ENCODE data around the gene THYN1.
A peak's percentile ranks its signal among the peaks of the same experiment; 100 is the strongest.
"Not testable (repeated sequence)": the region's sequence is repeated elsewhere in the genome, so short reads cannot be mapped to it uniquely, and the experiment has no call there.

Gene THYN1

DNA sequence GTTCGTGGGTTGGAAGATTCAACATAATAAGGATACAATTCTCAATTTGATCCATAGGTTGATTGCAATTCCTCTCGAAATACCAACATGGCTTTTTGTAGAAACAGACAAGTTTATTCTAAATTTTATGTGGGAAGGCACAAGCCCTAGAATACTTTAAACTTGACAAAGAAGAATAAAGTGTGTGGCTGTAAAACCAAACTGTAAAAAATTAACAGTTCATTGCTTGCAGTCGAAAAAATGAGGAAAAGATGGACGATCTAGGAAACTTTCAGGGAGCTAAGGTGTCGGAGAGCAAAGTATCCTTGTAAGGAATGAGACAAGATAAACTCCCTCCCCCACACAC, 22.0 kb upstream of the THYN1 start:
- DNase-seq = no peak

DNA sequence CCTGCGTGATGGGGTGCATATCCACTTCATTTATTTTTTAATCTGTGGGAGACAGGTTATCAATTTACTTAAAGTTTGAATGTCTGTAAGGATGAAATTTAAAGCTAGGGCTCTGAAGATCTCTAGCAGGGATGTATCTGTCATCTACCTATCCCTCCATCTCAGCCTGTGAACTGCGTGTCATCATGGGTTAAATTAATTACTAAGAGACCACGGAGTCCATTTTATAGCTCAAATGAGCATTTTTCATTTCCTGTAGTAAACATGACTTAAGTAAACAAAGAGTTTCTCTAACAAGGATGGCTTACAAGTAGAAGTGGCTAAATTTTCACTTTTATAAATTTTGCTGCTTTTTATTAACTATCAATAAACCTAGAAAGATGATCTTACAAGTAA, 20.2 kb upstream of the THYN1 start:
- DNase-seq = no peak

DNA sequence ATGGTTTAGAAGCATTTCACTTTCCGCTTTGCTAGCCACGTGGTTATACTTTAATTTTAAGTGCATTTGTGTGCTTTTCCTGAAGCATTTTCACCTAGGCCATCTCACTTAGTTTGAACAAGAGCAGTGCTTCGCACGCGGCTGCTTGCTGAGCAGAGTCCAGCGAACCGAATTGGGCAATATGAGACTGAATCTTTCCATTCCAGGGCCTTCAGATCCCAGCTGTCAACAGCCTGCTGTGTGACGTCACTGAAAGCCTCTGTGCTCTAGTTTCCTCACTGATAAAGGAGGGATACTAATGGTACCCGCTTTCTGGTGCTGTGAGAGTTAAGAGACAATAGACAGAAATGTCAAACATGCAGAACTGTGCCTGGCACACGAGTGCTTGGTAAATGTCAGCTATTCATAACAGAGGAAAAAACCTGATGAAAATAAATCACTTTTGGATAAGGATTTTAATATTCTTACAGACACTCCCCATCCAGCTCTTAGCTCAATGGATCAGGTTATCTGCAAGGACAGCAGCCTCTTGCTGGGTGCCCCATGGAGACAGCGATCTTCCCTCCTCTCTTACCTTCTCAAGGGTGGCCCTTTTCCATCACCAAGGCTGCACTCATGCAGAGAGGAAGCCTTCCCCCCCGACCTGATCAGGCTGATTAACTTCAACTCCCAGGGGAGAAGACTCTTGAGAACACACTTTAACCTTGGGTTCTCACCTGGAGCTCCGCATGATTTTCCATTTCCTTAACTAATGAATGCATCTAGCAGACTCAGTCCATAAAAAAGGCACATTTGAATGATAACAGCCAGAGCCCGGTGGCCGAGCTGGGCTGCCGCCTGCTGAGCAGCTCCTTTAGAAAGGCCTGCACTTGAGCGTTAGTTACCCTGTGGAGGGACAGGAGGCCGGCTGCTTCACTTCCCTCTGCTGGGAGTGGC, 19.5 kb upstream of the THYN1 start:
- peak; percentile 14 for DNase-seq

DNA sequence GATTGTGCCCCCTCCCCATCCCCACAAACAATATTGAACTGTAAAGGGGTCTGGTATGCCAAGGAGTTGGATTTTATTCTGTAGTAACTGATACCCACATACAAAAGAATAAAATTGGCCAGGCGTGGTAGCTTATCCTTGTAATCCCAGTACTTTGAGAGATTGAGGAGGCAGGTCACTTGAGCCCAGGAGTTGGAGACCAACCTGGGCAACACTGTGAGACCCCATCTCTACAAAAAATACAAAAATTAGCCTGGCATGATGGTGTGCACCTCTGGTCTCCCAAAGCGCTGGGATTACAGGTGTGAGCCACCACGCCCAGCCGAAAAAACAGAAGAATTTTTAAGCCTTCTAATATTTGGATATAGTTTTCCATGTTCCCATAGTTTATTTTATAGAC, 18.8 kb upstream of the THYN1 start:
- DNase-seq = no peak

DNA sequence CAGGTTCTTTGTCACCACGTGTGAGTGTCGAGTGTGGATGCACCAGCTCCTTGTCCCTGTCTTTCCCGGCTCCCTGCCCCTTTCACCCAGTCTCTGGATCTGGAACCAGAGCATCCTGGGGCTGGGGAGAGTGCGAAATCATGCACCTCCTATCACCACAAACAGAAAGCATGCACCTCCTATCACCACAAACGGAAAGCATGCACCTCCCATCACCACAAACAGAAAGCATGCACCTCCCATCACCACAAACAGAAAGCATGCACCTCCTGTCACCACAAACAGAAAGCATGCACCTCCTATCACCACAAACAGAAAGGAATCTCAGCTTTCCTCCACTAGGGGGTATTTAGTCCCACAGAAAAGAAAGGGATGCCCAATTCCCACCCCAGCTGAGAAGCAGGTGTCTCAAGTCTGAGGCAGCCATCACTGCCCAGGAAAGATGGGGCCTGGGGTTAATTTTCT, 17.1 kb upstream of the THYN1 start:
- no peak for DNase-seq

DNA sequence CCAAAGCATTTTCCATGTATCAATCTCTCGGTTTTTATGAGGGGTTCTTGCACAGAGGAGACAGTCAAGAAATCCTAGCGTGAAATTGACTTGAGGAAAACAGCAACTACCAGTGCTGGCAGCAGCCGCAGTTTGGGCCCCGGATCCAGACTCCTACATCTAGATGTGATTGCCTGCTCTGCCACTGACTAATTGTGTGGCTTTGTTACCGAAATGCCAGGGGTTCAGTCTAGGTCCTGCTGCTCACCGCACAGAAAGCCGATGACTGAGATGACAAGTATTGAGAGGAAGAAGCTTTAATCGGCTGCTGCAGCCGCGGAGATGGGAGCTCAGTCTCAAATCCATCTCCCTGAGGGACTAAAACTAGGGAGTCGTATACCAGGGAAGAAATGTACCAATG, 14.8 kb upstream of the THYN1 start:
- no peak for DNase-seq

DNA sequence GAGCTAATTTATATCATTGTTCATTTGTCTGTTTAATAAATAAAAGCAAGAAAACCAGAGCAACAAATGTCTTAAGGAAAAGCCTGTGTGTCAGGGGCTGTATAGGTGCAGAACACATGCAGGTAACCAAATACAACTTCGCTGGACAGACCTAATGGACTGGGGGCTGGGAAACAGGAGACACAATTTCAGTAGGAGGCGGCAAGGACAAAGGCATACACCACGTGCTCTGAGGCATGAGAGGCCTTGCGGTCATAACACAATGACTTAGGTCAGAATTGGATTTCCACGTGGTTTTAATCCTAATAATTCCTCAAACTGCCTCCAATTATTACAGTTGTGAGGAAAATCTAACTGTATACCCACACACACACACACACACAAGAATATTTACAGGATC, 14.3 kb upstream of the THYN1 start:
- no peak for DNase-seq

DNA sequence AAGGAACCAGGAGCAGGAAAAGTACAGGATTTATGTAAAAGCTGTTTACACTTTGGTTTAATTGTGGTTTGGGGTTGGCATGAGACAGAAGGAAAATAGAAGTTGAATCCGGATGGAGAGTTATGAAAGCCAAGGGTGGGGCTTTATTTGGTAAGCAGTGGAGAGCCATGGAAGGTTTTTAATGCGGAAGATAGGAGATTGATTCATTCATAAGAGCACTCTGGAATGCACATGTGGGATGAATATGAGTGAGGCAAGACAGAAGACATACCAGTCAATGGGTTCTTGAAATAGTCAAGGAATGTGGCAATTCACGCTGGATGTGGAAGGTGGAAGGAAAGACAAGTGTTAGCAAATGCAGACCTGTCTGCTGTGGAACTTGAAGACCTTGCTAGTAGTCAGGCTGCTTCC, 13.7 kb upstream of the THYN1 start:
- DNase-seq = peak; percentile 76

DNA sequence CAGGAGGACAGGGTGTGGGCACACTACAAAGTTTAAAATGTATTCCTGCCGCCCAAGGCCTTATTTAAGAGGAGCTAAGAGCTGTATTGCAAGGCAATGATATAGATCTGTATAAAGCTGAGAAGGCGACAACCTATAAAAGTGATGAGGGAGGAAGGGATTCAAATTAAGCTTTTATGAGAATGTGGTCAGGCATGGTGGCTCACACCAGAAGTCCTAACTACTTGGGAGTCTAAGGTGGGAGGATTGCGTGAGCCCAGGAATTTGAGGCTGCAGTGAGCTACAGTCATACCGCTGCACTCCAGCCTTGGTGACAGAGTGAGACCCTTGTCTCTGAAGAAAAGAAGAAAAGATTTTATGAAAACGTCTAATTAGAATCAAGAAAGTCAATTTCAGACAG, 13.3 kb upstream of the THYN1 start:
- DNase-seq = no peak

DNA sequence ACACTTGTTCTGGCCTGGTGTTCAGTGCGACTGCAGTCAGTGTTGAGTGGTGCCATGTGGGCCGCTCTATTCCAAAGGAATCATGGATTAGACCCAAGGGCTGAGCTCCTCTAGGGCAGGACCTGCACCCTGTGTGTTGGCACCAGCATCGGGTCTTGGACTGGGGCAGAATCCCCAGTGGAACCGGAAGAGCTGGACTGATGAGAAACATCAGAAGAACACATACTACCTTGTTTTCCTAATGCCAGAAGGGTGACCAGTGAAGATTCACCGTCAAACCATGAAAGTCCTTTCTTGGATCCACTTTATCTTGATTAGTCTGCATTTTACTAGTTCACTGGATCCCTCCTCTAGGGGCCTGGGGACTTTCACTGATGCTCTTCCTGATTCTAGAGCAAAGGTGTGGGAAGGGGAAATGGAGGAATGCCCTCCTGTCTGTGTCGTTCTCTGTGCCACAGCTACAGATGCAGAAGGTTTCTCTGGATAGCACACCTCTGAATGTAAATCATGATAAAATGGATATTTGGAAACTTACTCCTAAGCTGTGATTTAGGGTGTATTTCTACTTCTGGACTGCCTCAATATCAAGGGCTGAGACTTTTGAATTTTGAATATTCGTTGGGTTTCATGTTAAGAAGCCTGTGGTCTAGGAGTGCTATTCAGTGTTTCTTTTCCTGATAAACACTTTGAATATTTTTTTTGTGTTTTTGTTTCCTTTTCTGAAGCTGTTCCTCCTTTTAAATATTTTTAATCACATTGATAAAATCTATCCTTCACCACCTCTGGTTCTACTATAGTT, 12.0 kb upstream of the THYN1 start:
- no peak for DNase-seq

DNA sequence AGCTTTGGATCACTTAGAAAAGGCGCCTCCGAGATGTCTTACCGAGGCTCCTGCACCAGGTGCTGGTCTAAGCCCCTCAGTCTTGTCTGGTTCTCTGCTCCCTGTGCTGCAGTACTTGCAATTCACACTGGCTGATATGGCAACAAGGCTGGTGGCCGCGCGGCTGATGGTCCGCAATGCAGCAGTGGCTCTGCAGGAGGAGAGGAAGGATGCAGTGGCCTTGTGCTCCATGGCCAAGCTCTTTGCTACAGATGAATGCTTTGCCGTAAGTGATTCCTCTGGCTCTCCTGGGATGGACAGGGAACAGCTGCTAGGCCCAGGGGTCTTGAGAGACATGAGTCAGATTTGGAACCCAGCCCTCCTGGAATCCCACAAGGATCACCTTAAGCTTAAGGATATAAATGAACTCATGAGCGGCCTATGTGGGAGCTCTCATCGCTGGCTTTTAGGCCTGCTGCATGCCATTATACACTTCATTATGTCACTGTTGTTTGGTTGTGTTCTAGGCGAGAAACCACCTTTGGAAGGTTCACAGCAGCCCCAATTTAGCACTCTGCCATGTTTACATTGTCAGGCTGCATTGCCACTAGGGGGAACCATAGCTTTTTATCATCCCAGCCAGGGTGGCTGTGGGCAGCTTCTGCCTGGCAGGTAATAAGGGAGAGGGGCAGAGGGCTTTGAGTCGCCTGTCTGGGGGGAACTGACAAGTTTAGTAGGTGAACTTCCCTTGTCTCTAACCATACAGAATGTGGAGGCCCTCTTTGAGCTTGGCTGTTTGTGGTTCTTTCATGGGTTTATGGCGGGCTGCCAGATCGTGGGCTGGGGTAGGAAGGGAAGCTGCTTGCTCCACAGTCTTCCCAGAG, 8.7 kb upstream of the THYN1 start:
- peak; percentile 14 for DNase-seq

DNA sequence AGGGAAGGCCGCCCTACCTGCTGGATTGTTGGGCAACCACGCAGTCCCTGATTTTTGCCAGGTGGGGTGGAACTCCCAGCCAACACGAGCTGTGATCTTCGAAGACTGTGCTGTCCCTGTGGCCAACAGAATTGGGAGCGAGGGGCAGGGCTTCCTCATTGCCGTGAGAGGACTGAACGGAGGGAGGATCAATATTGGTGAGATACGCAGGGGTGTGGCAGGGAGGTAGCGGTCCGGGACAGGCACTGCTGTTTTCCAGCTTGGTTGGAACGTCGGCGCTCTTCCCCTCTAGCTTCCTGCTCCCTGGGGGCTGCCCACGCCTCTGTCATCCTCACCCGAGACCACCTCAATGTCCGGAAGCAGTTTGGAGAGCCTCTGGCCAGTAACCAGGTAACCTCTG, 7.8 kb upstream of the THYN1 start:
- DNase-seq = no peak

DNA sequence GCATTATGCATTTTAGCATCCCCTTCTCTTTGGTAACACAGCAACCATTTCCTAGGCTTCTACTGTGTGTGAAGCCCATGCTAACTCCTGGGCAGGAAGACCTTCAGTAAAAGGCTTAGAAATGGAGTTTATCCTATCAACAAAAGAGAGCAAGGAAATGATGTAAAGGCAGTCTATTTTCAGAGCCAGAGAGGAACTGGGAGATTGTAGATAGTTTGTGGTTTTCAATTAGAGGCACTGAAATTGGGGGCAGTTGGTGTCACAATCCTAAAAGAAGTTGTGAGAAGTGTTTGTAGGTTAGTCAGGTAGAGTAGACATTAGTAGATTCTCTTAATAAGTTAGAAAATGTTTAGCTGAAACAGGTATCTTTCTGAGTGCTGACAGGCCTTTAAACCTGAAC, 7.4 kb upstream of the THYN1 start:
- no peak for DNase-seq

DNA sequence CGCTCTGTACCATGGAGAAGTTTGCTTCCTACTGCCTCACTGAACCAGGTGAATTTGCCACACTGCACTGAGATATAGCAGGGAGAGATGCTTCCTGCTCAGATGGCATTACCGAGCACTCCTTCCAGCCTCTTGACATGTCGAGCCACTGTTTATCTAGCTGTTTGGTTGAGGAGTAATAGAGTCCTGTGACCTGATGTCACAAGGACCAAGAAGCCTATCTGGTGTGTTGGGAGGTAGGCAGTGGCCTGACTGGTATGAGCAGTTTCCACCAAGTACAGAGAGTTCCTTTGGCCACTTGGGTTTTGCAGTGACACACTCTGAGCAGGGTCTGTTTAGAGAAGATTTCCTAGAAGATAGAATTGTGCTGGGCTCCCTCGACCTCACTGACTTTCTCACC, 5.4 kb upstream of the THYN1 start:
- DNase-seq = no peak

DNA sequence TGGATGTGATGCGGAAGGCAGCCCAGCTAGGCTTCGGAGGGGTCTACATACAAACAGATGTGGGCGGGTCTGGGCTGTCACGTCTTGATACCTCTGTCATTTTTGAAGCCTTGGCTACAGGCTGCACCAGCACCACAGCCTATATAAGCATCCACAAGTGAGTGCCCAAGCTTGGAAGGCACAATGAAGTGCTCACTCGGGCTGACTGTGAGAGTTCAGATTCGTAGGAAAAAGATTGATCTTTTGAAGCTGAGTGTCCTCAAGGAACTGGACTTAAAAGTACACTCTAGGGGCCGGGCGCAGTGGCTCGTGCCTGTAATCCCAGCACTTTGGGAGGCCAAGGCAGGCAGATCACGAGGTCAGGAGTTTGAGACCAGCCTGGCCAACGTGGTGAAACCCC, 3.9 kb upstream of the THYN1 start:
- DNase-seq = no peak

DNA sequence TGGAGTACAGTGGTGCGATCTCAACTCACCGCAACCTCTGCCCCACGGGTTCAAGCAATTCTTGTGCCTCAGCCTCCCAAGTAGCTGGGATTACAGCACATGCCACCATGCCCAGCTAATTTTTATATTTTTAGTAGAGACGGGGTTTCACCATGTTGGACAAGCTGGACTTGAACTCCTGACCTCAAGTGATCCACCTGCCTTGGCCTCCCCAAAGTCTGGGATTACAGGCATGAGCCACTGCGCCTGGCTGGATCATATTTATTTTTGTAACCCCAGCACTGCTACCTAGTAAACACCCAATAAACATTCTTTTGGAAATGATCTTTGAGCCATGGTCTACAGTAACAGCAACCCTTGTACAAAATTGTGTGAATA, 2.0 kb upstream of the THYN1 start:
- not testable (repeated sequence) for DNase-seq

DNA sequence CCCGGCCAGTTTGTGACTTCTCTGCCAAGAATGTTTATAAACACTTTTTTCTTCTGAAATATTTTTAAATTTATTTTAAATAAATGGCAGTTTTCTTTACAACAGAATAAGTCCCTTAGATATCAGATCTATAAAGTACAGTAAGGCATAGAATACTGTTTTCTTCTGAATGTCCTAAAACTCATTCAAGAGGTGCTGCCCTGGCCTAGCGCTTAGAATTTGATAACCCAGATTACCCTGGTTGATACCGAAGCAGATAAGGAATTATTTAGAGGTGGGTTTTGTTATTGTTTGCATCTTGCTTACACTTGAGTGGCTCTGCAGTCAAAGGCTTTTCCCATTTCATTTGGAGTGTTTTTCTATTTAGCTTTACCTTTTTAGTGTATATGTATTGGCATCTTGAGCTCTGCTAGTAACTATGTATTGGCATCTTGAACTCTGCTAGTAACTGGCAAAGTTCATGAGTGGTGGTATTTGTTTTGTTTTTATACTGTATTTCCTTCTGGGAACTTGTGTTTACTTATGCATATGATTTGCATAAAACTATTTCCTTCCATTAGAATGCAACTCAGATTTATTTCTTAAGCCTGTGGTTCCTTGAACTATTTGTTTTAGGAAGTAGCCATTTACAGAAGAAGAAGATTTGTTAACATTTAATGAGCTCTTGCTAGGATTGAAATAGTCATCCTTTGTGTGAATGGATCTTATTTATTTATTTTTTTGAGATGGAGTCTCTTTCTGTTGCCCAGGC, 1.5 kb upstream of the THYN1 start:
- no peak for DNase-seq

DNA sequence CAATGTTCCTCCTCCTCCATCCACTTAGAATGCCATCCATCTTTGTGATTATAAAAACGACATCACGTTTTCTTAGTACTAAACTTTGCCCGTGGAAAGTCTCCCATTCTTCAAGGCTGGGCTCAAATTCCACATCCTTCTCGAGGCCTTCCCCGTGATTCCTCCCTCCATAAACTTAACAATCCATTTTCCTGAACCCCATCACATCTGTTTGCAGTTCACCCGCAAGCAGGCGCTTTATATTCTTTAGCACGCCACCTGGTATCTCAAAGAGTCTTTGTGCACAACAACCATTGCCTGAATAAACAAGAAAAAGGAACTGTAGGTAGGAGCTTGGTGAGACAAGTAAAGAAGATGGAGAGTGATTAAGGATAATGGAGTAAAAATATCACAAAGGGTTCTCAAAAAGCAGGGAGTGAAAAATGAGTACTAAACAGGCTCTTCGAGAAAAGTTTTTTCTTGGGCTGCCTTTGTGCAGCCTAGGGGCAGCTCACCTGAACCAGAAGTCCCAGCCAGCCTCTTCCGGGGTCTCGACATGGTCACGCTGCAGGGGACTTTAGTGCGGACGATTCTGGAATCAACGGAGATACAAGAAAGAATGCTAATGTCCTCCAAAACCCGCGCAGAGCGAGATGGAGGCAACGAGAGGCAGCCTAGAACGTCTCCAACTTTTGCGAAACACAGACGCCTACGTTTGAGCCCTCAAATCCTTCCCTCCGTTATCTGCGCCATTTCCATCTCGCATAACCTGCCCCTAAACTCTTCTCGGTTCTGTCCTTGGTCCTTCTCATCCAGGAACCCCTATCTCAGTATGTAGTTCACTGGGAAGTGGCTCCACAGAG, 585 bp downstream of the THYN1 start:
- DNase-seq = no peak

DNA sequence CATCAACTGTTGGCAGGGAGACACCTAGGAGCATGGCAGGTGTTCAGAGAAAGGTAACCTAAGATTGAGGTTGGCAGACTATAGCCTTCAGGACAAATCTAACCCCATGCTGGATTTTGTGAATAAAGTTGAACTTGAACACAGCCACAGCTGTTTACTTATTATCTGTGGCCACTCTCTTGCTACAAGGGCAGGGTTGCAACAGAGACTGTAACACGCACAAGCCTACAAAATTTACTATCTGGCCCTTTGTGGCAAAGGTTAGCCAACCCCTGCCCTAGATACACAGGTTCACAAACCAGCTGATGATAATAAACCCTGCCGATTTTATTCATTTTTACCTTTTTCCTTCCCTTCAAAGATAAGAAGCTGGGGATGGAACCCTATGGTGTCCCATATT, 2.5 kb downstream of the THYN1 start:
- DNase-seq = no peak

DNA sequence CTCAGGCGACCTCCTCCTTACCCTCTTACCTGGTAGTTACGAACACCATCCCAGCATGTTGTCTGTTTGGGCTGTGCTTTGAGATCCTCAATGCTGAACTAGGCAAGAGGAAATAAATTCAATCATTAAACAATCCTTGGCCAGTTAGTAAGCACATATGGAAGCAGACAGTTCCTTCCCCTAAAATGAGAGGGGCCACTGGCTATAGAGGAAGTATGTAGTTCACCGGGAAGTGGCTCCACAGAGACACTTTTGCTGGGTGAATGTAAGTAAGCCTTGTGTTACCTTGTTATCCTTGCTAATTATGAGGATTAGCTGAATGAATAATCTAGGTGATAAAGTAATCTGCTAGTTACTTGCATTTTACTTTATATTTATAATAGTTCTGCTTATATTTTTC, 2.9 kb downstream of the THYN1 start:
- DNase-seq = no peak

DNA sequence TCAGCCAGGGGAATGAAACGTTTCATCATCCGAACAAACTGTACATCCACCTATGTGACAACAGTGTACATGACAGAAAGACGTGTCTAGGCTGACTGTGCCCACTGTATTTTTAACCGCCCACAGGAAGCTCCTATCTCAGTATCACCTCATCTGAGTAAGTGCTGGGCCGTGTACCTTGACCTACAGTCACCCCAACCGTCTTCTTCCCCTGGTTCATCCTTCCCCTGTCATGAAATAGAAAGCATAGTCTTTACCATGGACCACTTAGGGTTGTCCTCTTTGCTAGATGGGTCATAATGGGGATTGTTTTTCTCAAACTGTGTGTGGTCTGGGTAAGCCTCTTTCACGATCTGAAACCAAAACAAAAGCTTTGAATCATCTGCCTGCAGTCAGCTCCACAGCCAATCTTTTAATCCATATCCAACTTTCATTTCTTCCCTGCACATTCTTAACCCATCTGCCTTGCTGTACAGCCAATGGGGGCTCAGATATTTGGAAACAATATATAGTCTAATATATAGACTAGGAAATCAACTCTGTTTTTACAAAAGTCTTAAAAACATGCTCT, 4.2 kb downstream of the THYN1 start:
- no peak for DNase-seq

All from fibroblast of skin of scalp (primary cell).